GM18499 (cell line): ENCODE results near the gene DMD.
"Not testable (repeated sequence)": the region's sequence is repeated elsewhere in the genome, so short reads cannot be mapped to it uniquely, and the experiment has no call there.

Experiments
- ATAC-seq: cut with Tn5 transposase; IDR thresholded peaks from one replicate; pipeline ENCODE4 v1.9.1; 2021; ENCODE audit warnings: moderate number of reproducible peaks; ENCODE audit not compliant: insufficient read depth, unreplicated experiment

The DMD gene

GRCh38 chrX:32873786-32874185 is 337.6 kb downstream of the DMD start:
- ATAC-seq, result no peak

GRCh38 chrX:32871636-32872035 is 339.7 kb downstream of the DMD start:
- ATAC-seq, result no peak

GRCh38 chrX:32868524-32868895 is 342.8 kb downstream of the DMD start:
- ATAC-seq, result no peak

DNA sequence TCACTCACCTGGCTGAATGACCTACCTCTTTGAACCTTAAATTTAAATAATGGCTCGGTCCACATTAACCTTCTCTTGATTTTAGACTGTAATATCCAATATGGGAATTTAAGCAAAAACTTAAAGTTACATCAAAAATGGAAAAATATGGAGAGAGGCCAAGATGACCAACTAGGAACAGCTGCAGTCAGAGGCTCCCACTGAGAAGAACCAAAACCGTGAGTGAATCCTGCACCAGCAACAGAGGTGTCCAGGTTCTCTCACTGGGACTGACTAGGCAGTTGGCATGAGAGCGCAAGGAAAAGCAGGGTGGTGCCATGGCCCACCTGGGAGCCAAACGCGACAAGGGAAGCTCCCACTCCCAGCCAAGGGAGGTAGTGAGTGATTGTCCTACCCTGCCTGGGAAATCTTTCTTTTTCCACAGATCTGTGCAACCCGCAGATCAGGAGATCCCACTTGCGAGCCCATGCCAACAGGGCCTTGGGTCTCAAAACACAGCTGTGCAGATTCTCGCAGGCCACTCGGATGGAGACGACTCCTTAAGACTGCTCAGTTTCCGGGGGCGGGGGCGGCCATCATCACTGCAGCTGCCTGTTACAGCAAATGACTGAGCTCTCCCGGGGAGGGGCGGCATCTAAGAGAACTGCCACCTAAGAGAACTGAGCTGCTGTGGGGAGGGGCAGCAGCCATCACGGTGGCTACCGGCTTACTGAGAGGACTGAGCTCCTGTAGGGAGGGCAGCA is 343.4 kb downstream of the DMD start:
- no peak for ATAC-seq

- ATAC-seq, result no peak
Measured at GRCh38 chrX:32852203-32852602, 359.1 kb downstream of the DMD start.

GRCh38 chrX:32851556-32851955 is 359.8 kb downstream of the DMD start:
- ATAC-seq, result no peak

DNA sequence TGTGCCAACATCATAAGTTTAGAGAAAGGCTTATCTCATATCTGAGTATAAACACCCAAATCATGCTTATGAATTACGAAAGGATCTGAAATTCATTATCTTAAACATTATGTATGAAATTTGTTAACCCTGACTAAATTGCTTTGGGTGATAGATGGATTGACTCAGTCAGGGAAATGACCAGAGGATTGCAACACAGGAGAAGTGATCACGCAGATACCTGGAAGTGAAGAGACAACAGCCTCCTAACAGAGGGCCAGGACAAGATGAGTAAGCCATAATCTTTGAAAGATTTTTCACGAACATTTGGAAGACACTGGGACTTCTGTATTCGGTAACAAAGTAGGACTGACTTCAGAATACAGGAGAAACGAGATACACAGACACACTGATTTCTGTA is 363.4 kb downstream of the DMD start:
- ATAC-seq, result no peak

GRCh38 chrX:32842053-32842452 is 369.3 kb downstream of the DMD start:
- no peak for ATAC-seq

- no peak for ATAC-seq
Measured at GRCh38 chrX:32839781-32840180, 371.6 kb downstream of the DMD start.

DNA sequence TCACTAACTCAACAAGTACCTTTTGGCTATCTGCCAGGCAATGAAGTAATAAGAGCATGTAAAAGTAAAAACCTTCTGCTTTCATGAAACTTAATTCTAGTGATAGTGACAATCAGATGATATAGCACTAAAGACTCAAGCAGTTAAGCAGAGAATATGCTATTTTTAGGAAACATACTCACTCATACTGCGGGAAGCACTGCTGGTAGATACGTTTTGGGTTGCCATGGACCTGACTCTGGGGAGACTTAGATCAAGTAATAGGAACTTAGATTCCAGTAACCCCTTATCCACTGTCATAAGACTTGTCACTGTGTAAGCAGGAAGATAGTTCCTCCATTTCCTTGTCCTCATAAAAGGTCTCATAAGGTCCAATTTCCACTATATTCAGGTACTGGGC is 386.3 kb downstream of the DMD start:
- ATAC-seq, result no peak

GRCh38 chrX:32804034-32804433 is 407.3 kb downstream of the DMD start:
- no peak for ATAC-seq

- no peak for ATAC-seq
Measured at GRCh38 chrX:32798990-32799389, 412.4 kb downstream of the DMD start.

GRCh38 chrX:32788936-32789335 is 422.4 kb downstream of the DMD start:
- ATAC-seq, result no peak

DNA sequence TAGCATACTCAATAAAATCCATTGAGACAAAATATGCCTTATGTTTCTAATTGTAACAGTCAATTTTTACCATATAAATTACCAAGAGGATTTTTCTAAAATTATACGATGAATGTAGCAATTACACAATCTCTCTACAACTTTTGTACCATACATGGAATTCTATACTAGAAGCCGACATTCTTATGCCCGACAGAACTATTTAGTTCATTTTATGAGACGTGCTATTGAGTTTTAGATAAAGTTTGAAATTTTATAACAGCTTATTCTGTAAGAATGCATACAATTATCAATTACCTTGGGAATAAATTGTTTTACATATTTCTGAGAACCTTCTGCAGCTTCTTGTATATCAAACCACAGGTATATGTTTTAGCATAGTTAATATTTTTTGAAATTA is 431.2 kb downstream of the DMD start:
- ATAC-seq, result no peak

DNA sequence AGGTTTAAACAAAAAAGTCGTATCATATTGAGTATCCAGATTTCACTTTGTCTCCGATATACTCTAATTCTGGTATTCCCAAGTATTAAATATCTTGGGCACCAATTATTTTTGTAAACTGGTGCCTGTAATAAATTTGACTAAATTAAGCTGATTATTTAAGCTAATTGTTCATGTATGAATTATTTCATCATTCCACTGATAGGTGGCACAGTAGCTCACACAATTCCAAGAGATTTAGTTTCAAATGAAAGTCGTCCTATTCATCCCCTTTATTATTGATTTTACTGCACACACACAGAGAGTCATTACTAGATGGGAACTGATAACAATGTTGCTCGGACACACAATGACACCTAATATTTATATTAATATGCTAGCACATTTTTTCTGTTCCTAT is 432.4 kb downstream of the DMD start:
- ATAC-seq, result no peak

DNA sequence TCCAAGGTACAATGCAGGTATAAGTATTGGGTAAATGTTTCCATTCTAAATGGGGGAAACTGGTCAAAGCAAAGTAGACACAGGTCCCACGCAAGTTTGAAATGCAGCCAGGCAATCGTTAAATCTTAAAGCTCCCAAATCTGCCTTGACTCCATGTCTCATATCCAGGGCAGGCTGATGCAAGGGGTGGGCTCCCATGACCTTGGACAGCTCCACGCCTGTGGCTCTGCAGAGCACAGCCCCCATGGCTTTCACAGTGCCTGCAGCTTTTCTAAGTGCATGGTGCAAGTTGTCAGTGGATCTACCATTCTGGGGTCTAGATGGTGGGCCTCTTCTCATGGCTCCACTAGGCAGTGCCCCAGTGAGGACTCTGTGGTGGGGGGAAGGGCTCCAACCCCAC is 436.4 kb downstream of the DMD start:
- no peak for ATAC-seq

DNA sequence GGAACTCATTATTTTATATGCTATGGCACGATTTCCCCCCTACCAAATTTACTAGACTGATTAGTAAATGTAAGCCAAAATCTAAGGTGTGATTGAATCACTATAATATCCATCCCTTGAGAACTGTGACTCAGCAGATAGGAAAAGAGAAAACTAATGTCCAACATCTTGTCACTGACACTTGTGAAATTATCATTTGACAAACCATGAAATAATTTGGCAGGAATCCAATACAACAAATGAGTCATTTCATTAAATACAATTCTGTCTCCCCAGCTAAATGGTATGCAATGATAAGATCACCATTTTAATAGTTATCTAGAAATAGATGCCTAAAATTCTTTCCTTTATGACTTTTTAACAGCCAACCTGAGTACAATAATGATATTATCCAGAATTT is 462.3 kb downstream of the DMD start:
- ATAC-seq, result no peak

DNA sequence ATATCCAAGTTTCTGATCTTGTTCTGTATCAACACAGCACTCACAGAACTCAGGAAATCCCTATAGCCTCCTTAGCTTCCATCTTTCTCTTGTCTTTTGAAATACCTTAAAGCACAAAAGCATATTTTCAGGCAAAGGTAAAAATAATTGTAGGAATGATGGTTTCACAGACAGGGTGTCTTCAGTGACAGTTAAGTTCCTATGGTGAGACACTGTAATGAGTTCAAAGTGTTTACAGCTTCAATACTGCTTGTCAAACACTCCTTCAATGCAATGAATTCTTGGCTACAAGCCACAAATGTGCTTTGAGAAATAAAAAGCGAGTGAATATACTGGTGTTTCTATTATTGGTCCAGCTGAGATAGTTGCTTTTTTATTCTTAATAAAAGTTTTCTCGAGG is 466.0 kb downstream of the DMD start:
- ATAC-seq, result no peak

GRCh38 chrX:32744921-32745320 is 466.4 kb downstream of the DMD start:
- ATAC-seq, result no peak

GRCh38 chrX:32741910-32742309 is 469.4 kb downstream of the DMD start:
- ATAC-seq, result no peak

DNA sequence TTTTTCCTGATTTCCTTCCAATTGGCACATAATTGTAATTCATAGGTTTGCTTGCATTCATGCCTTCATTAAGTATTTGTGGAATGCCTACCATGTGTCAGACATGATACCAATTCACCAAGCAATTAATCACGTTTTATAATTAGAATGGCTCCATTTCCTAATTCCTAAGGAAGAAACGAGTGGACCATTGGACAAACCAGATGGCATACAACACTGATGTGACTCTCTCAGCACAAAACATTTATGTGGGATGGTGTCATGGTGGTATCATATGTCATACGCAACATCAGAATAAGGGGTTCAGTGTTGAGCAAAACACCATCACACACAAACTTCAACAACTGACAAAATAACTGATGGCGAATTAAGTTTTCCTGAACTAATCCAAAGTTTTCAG is 502.8 kb downstream of the DMD start:
- ATAC-seq, result no peak

DNA sequence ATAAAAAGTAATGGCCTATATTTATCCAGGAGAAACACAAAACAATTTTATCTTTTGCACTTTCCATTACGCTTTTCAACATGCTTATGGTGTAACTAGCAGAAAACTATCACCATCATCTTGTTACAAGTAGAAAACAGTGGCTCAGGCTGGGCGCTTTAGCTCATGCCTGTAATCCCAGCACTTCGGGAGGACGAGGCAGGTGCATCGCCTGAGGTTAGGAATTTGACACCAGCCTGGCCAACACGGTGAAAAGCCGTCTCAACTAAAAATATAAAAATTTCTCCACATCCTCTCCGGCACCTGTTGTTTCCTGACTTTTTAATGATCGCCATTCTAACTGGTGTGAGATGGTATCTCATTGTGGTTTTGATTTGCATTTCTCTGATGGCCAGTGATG is 506.0 kb downstream of the DMD start:
- ATAC-seq, result not testable (repeated sequence)

- ATAC-seq, result no peak
Measured at GRCh38 chrX:32687379-32687778, 524.0 kb downstream of the DMD start.
